HEK293 (cell line): ENCODE results near the gene RGL2.
"Not testable (repeated sequence)": the region's sequence is repeated elsewhere in the genome, so short reads cannot be mapped to it uniquely, and the experiment has no call there.

Experiments used
- CTCF ChIA-PET: fragments of 350-600 bp; formaldehyde crosslinking; extraction: SDS; loops from one replicate; lab custom pipeline; 2021; ENCODE audit warnings: antibody characterized with exemption; lab: Yijun Ruan, JAX
- POLR2A ChIA-PET: fragments of 300-600 bp; formaldehyde crosslinking; extraction: SDS; loops from one replicate; lab custom pipeline; 2020; ENCODE audit warnings: antibody characterized with exemption, inconsistent platforms; lab: Yijun Ruan, JAX
- H3K27ac ChIP-seq: fragments of 200-500 bp; sonication (Bioruptor generic); 2 replicates; pipeline ENCODE4 v1.5.1; 2014; ENCODE audit warnings: low read depth, low read length, control low read depth, inconsistent platforms; ENCODE audit errors: extremely low read depth
- H3K36me3 ChIP-seq, 2 experiments: fragments of 200-500 bp in 1 of 2; sonication (Bioruptor generic) in 1 of 2; 1 replicate in 1 of 2; 2 replicates in 1 of 2; pipeline ENCODE4 v1.5.1; 2014 to 2017; ENCODE audit warnings: inconsistent platforms in 2 of 2, low read length in 2 of 2; ENCODE audit not compliant: control insufficient read depth in 2 of 2, insufficient read depth in 1 of 2
- H3K4me1 ChIP-seq: fragments of 200-500 bp; sonication (Bioruptor generic); 2 replicates; pipeline ENCODE4 v1.5.1; 2014; ENCODE audit warnings: mild to moderate bottlenecking, low read length, inconsistent platforms; ENCODE audit not compliant: control insufficient read depth, insufficient read depth
- H3K4me3 ChIP-seq: 2 replicates; pipeline ENCODE4 v1.5.1; 2011; ENCODE audit warnings: low read depth, mild to moderate bottlenecking, control low read depth, low read length, moderate library complexity
- H3K9me3 ChIP-seq: fragments of 200-500 bp; sonication (Bioruptor generic); 2 replicates; pipeline ENCODE4 v1.5.1; 2014; ENCODE audit warnings: low read depth, low read length, inconsistent platforms; ENCODE audit not compliant: control insufficient read depth, insufficient read depth
- HOXD13 ChIP-seq: sonication (generic); formaldehyde crosslinking; IDR thresholded peaks from 2 replicates; pipeline ENCODE4 v1.8.0; 2022; ENCODE audit warnings: missing genetic modification reagents, borderline replicate concordance
- REST ChIP-seq: fragments of 450-650 bp; formaldehyde crosslinking; IDR thresholded peaks from 2 replicates; pipeline ENCODE4 v1.5.1; 2016; ENCODE audit warnings: missing biosample characterization, missing genetic modification characterization
- SETDB1 ChIP-seq: IDR thresholded peaks from one replicate; pipeline ENCODE4 v1.6.1; 2017; ENCODE audit warnings: mild to moderate bottlenecking, low read length, moderate library complexity, mixed read lengths; ENCODE audit not compliant: insufficient read length
- ZBTB48 ChIP-seq: fragments of 450-650 bp; formaldehyde crosslinking; IDR thresholded peaks from 2 replicates; pipeline ENCODE4 v1.5.1; 2016; ENCODE audit warnings: missing biosample characterization, missing genetic modification characterization
- ZNF394 ChIP-seq: fragments of 450-650 bp; formaldehyde crosslinking; IDR thresholded peaks from 2 replicates; pipeline ENCODE4 v1.5.1; 2016; ENCODE audit warnings: missing biosample characterization, missing genetic modification characterization, mild to moderate bottlenecking, moderate library complexity, borderline replicate concordance
- ZNF518A ChIP-seq: fragments of 450-650 bp; formaldehyde crosslinking; conservative IDR thresholded peaks from 2 replicates; pipeline ENCODE4 v1.5.1; 2016; ENCODE audit warnings: low read depth, missing biosample characterization, missing genetic modification characterization
- ZNF585B ChIP-seq: fragments of 450-650 bp; formaldehyde crosslinking; IDR thresholded peaks from 2 replicates; pipeline ENCODE4 v1.5.1; 2016; ENCODE audit warnings: missing biosample characterization, missing genetic modification characterization
- ZNF645 ChIP-seq: fragments of 450-650 bp; formaldehyde crosslinking; IDR thresholded peaks from 2 replicates; pipeline ENCODE4; 2016; ENCODE audit warnings: missing biosample characterization, missing genetic modification characterization
- ZNF660 ChIP-seq: fragments of 450-650 bp; IDR thresholded peaks from 2 replicates; pipeline ENCODE4 v1.5.1; 2018; ENCODE audit warnings: missing biosample characterization, mild to moderate bottlenecking, missing genetic modification characterization
- ZNF830 ChIP-seq: fragments of 450-650 bp; IDR thresholded peaks from 2 replicates; pipeline ENCODE4 v1.5.0; 2018; ENCODE audit warnings: missing biosample characterization, missing genetic modification characterization, low read depth, mild to moderate bottlenecking, moderate library complexity

The RGL2 gene

GRCh38 chr6:33288921-33289783 is 9.6 kb downstream of the RGL2 start, which contains the start of the genes PFDN6 and WDR46 (continued):
- peak; percentile 95 for TF ChIP-seq ZNF518A (tag by site-specific recombination)
- TF ChIP-seq ZBTB48 (tag by site-specific recombination) = no peak
- no peak for TF ChIP-seq ZNF585B (tag by site-specific recombination)
- TF ChIP-seq ZNF394 (tag by site-specific recombination) = peak; percentile 21; the same call in 1 of the 2 replicates
- peak; percentile 67 for TF ChIP-seq ZNF660 (tag by site-specific recombination)

- no peaks in the 10 kb centered on the region for H3K9me3 ChIP-seq
- POLR2A ChIA-PET = interaction anchor here (0.5 to 7.5 kb wide), 13 partner anchors 10 to 317 kb away, joined by 3 to 92 read pairs (median 9); partner anchors contain the start of genes B3GALT4, RGL2, RPS18 and VPS52
- TF ChIP-seq ZNF645 (tag by site-specific recombination) = no peak
- TF ChIP-seq ZBTB48 (tag by site-specific recombination) = no peak
- TF ChIP-seq SETDB1 = no peak
- peak overlapping the region; percentile 44 for H3K27ac ChIP-seq
- H3K36me3 ChIP-seq = peaks cover 14 to 69% of the 10 kb centered on the region in 2 experiments
- CTCF ChIA-PET = interaction anchor here (0.7 to 3.6 kb wide), 12 partner anchors 8 to 171 kb away, joined by 3 to 33 read pairs (median 6); partner anchors contain the start of genes B3GALT4, RGL2, RPS18 and RXRB
- peak overlapping the region; percentile 79 for H3K4me3 ChIP-seq
- H3K4me1 ChIP-seq = peaks cover 11% of the 10 kb centered on the region; the same call in 1 of the 2 replicates
Measured at GRCh38 chr6:33288141-33288920, 10.4 kb downstream of the RGL2 start.

GRCh38 chr6:33286946-33287914 is 11.5 kb downstream of the RGL2 start:
- Histone ChIP-seq H3K9me3 (no peaks in the 10 kb centered on the region), H3K27ac (no peak overlapping the region), H3K4me1 (peaks cover 11% of the 10 kb centered on the region; the same call in 1 of the 2 replicates), H3K36me3 (peaks cover 20 to 66% of the 10 kb centered on the region in 2 experiments), H3K4me3 (no peak overlapping the region)
- CTCF ChIA-PET = interaction anchor here (0.6 to 2.3 kb wide), 6 partner anchors 10 to 139 kb away, joined by 3 to 12 read pairs (median 5); partner anchors contain the start of gene B3GALT4
- POLR2A ChIA-PET = interaction anchor here (0.5 to 7.5 kb wide), 5 partner anchors 9 to 18 kb away, joined by 3 to 92 read pairs (median 53); partner anchors contain the start of genes B3GALT4, RGL2, RPS18 and VPS52
- TF ChIP-seq REST = no peak
- no peak for TF ChIP-seq ZNF830 (tag by site-specific recombination)
- TF ChIP-seq HOXD13 (CRISPR knock-in tag) = no peak

GRCh38 chr6:33285214-33285613 is 13.5 kb downstream of the RGL2 start:
- not testable (repeated sequence) for H3K4me3 ChIP-seq, H3K9me3 ChIP-seq, H3K27ac ChIP-seq
- peaks cover 20 to 64% of the 10 kb centered on the region in 2 experiments for H3K36me3 ChIP-seq
- peaks cover 11% of the 10 kb centered on the region; the same call in 1 of the 2 replicates for H3K4me1 ChIP-seq
- ChIA-PET CTCF (interaction anchor here (2.3 kb wide), 1 partner anchor 14 kb away, joined by 6 read pairs; the partner anchor contains the start of gene RGL2), POLR2A (interaction anchor here (3.6 kb wide), 1 partner anchor 14 kb away, joined by 19 read pairs; the partner anchor contains the start of gene RGL2)
